ENCODE results near the gene NELL1.

NELL1 gene

GRCh38 chr11:21465203-21465602 lies 795.8 kb downstream of the NELL1 start:
- H3K27me3 ChIP-seq (ENCODE audit: insufficient read depth, low read length, poor library complexity), result no peaks in the 10 kb centered on the region
- no peak overlapping the region for H3K9ac ChIP-seq (ENCODE audit: low read length)
- H4K8ac ChIP-seq (ENCODE audit: low read depth, low read length), result no peak overlapping the region
- no peaks in the 10 kb centered on the region for H3K4me1 ChIP-seq (ENCODE audit: control insufficient read depth, low read depth, low read length)
- H3K4me3 ChIP-seq (ENCODE audit: low read length), result no peak overlapping the region
- no peak overlapping the region for H3K4me2 ChIP-seq (ENCODE audit: low read length)
- H3K79me2 ChIP-seq (ENCODE audit: control insufficient read depth, insufficient read depth, low read length), result no peaks in the 10 kb centered on the region
- no peak overlapping the region for H2BK15ac ChIP-seq (replicated peaks; ENCODE audit: low read depth)
- WGBS (ENCODE audit: extremely low coverage, insufficient coverage, low lambda C conversion rate), result no CpG with 5 or more reads among the region's 1 CpG
- no peak overlapping the region for H3K18ac ChIP-seq (ENCODE audit: low read length)
- H3K27ac ChIP-seq (ENCODE audit: low read depth, low read length), result no peak overlapping the region
- H3K36me3 ChIP-seq (ENCODE audit: control insufficient read depth, insufficient read depth, low read length), result no peaks in the 10 kb centered on the region
- H2AK5ac ChIP-seq (ENCODE audit: low read length), result no peak overlapping the region
- H3K56ac ChIP-seq (ENCODE audit: low read length), result no peak overlapping the region
- no peaks in the 10 kb centered on the region for H3K79me1 ChIP-seq (ENCODE audit: low read length)
- no peak overlapping the region for H2BK120ac ChIP-seq (ENCODE audit: low read depth, low read length)
- H4K5ac ChIP-seq (ENCODE audit: low read length), result no peak overlapping the region
- H3K4ac ChIP-seq (ENCODE audit: low read depth, low read length), result no peak overlapping the region
- no peak overlapping the region for H3K23ac ChIP-seq (ENCODE audit: low read length)
- no peak for DNase-seq
- H2BK5ac ChIP-seq (ENCODE audit: low read length), result no peak overlapping the region

- no peak overlapping the region for H2BK120ac ChIP-seq (ENCODE audit: low read depth, low read length)
- WGBS (ENCODE audit: extremely low coverage, insufficient coverage, low lambda C conversion rate), result no CpG with 5 or more reads among the region's 4 CpGs
Measured at GRCh38 chr11:21465920-21466319, 796.5 kb downstream of the NELL1 start.

GRCh38 chr11:21470521-21470920 lies 801.1 kb downstream of the NELL1 start:
- no peaks in the 10 kb centered on the region for H3K4me1 ChIP-seq (ENCODE audit: control insufficient read depth, low read depth, low read length)
- no peak overlapping the region for H4K5ac ChIP-seq (ENCODE audit: low read length)
- H2BK5ac ChIP-seq (ENCODE audit: low read length), result no peak overlapping the region
- H2BK15ac ChIP-seq (replicated peaks; ENCODE audit: low read depth), result no peak overlapping the region
- no peaks in the 10 kb centered on the region for H3K79me2 ChIP-seq (ENCODE audit: control insufficient read depth, insufficient read depth, low read length)
- no peak overlapping the region for H3K4me3 ChIP-seq (ENCODE audit: low read length)
- H3K79me1 ChIP-seq (ENCODE audit: low read length), result no peaks in the 10 kb centered on the region
- no peak overlapping the region for H3K4me2 ChIP-seq (ENCODE audit: low read length)
- no peak overlapping the region for H3K4ac ChIP-seq (ENCODE audit: low read depth, low read length)
- H3K23ac ChIP-seq (ENCODE audit: low read length), result no peak overlapping the region
- H2BK120ac ChIP-seq (ENCODE audit: low read depth, low read length), result no peak overlapping the region
- H3K36me3 ChIP-seq (ENCODE audit: control insufficient read depth, insufficient read depth, low read length), result no peaks in the 10 kb centered on the region
- H3K27ac ChIP-seq (ENCODE audit: low read depth, low read length), result no peak overlapping the region
- no peak for DNase-seq
- H3K56ac ChIP-seq (ENCODE audit: low read length), result no peak overlapping the region
- no peaks in the 10 kb centered on the region for H3K27me3 ChIP-seq (ENCODE audit: insufficient read depth, low read length, poor library complexity)
- no peak overlapping the region for H3K9ac ChIP-seq (ENCODE audit: low read length)
- no peak overlapping the region for H2AK5ac ChIP-seq (ENCODE audit: low read length)
- no peak overlapping the region for H3K18ac ChIP-seq (ENCODE audit: low read length)
- H4K8ac ChIP-seq (ENCODE audit: low read depth, low read length), result no peak overlapping the region

More at GRCh38 chr11:21465920-21466319, 796.5 kb downstream of the NELL1 start:
- DNase-seq, result no peak
- Histone ChIP-seq H4K5ac (ENCODE audit: low read length) (no peak overlapping the region), H3K4me2 (ENCODE audit: low read length) (no peak overlapping the region), H3K56ac (ENCODE audit: low read length) (no peak overlapping the region), H2BK15ac (replicated peaks; ENCODE audit: low read depth) (no peak overlapping the region), H4K8ac (ENCODE audit: low read depth, low read length) (no peak overlapping the region), H3K4me3 (ENCODE audit: low read length) (no peak overlapping the region), H2AK5ac (ENCODE audit: low read length) (no peak overlapping the region), H2BK5ac (ENCODE audit: low read length) (no peak overlapping the region), H3K4ac (ENCODE audit: low read depth, low read length) (no peak overlapping the region), H3K9ac (ENCODE audit: low read length) (no peak overlapping the region), H3K27ac (ENCODE audit: low read depth, low read length) (no peak overlapping the region), H3K4me1 (ENCODE audit: control insufficient read depth, low read depth, low read length) (no peaks in the 10 kb centered on the region), H3K36me3 (ENCODE audit: control insufficient read depth, insufficient read depth, low read length) (no peaks in the 10 kb centered on the region), H3K79me1 (ENCODE audit: low read length) (no peaks in the 10 kb centered on the region), H3K18ac (ENCODE audit: low read length) (peak overlapping the region; percentile 45), H3K27me3 (ENCODE audit: insufficient read depth, low read length, poor library complexity) (no peaks in the 10 kb centered on the region), H3K23ac (ENCODE audit: low read length) (no peak overlapping the region), H3K79me2 (ENCODE audit: control insufficient read depth, insufficient read depth, low read length) (no peaks in the 10 kb centered on the region)

GRCh38 chr11:21472261-21472660 lies 802.9 kb downstream of the NELL1 start:
- Histone ChIP-seq H3K36me3 (ENCODE audit: control insufficient read depth, insufficient read depth, low read length) (no peaks in the 10 kb centered on the region), H3K27ac (ENCODE audit: low read depth, low read length) (no peak overlapping the region), H3K4me3 (ENCODE audit: low read length) (no peak overlapping the region), H4K8ac (ENCODE audit: low read depth, low read length) (no peak overlapping the region), H2BK5ac (ENCODE audit: low read length) (no peak overlapping the region), H3K4me1 (ENCODE audit: control insufficient read depth, low read depth, low read length) (no peaks in the 10 kb centered on the region), H3K9ac (ENCODE audit: low read length) (no peak overlapping the region), H4K5ac (ENCODE audit: low read length) (no peak overlapping the region), H3K23ac (ENCODE audit: low read length) (no peak overlapping the region), H2BK15ac (replicated peaks; ENCODE audit: low read depth) (no peak overlapping the region), H3K4me2 (ENCODE audit: low read length) (no peak overlapping the region), H3K18ac (ENCODE audit: low read length) (no peak overlapping the region), H3K79me2 (ENCODE audit: control insufficient read depth, insufficient read depth, low read length) (no peaks in the 10 kb centered on the region), H3K79me1 (ENCODE audit: low read length) (no peaks in the 10 kb centered on the region), H2AK5ac (ENCODE audit: low read length) (no peak overlapping the region), H2BK120ac (ENCODE audit: low read depth, low read length) (no peak overlapping the region), H3K4ac (ENCODE audit: low read depth, low read length) (no peak overlapping the region), H3K27me3 (ENCODE audit: insufficient read depth, low read length, poor library complexity) (no peaks in the 10 kb centered on the region), H3K56ac (ENCODE audit: low read length) (no peak overlapping the region)
- WGBS (ENCODE audit: extremely low coverage, insufficient coverage, low lambda C conversion rate), result no CpG with 5 or more reads among the region's 3 CpGs
- DNase-seq, result no peak

GRCh38 chr11:21474529-21474928 lies 805.1 kb downstream of the NELL1 start:
- no peak overlapping the region for H3K23ac ChIP-seq (ENCODE audit: low read length)
- no peak overlapping the region for H2BK120ac ChIP-seq (ENCODE audit: low read depth, low read length)
- no peak overlapping the region for H4K8ac ChIP-seq (ENCODE audit: low read depth, low read length)
- no peak overlapping the region for H3K18ac ChIP-seq (ENCODE audit: low read length)
- H3K79me2 ChIP-seq (ENCODE audit: control insufficient read depth, insufficient read depth, low read length), result no peaks in the 10 kb centered on the region
- H2BK15ac ChIP-seq (replicated peaks; ENCODE audit: low read depth), result no peak overlapping the region
- H3K4me3 ChIP-seq (ENCODE audit: low read length), result no peak overlapping the region
- H3K36me3 ChIP-seq (ENCODE audit: control insufficient read depth, insufficient read depth, low read length), result no peaks in the 10 kb centered on the region
- H3K9ac ChIP-seq (ENCODE audit: low read length), result no peak overlapping the region
- H3K4me1 ChIP-seq (ENCODE audit: control insufficient read depth, low read depth, low read length), result no peaks in the 10 kb centered on the region
- H4K5ac ChIP-seq (ENCODE audit: low read length), result no peak overlapping the region
- no peak overlapping the region for H3K4me2 ChIP-seq (ENCODE audit: low read length)
- DNase-seq, result no peak
- H2AK5ac ChIP-seq (ENCODE audit: low read length), result no peak overlapping the region
- H3K4ac ChIP-seq (ENCODE audit: low read depth, low read length), result no peak overlapping the region
- no peak overlapping the region for H2BK5ac ChIP-seq (ENCODE audit: low read length)
- H3K56ac ChIP-seq (ENCODE audit: low read length), result no peak overlapping the region
- H3K27me3 ChIP-seq (ENCODE audit: insufficient read depth, low read length, poor library complexity), result no peaks in the 10 kb centered on the region
- no peak overlapping the region for H3K27ac ChIP-seq (ENCODE audit: low read depth, low read length)
- H3K79me1 ChIP-seq (ENCODE audit: low read length), result no peaks in the 10 kb centered on the region

GRCh38 chr11:21475276-21475675 lies 805.9 kb downstream of the NELL1 start:
- H2AK5ac ChIP-seq (ENCODE audit: low read length), result no peak overlapping the region
- no peak overlapping the region for H3K18ac ChIP-seq (ENCODE audit: low read length)
- H3K4ac ChIP-seq (ENCODE audit: low read depth, low read length), result no peak overlapping the region
- H3K36me3 ChIP-seq (ENCODE audit: control insufficient read depth, insufficient read depth, low read length), result no peaks in the 10 kb centered on the region
- H4K8ac ChIP-seq (ENCODE audit: low read depth, low read length), result no peak overlapping the region
- no CpG with 5 or more reads among the region's 2 CpGs for WGBS (ENCODE audit: extremely low coverage, insufficient coverage, low lambda C conversion rate)
- H3K23ac ChIP-seq (ENCODE audit: low read length), result no peak overlapping the region
- H3K56ac ChIP-seq (ENCODE audit: low read length), result no peak overlapping the region
- no peak overlapping the region for H3K4me3 ChIP-seq (ENCODE audit: low read length)
- H3K27ac ChIP-seq (ENCODE audit: low read depth, low read length), result no peak overlapping the region
- H2BK5ac ChIP-seq (ENCODE audit: low read length), result no peak overlapping the region
- H3K4me2 ChIP-seq (ENCODE audit: low read length), result no peak overlapping the region
- H3K79me1 ChIP-seq (ENCODE audit: low read length), result no peaks in the 10 kb centered on the region
- H3K9ac ChIP-seq (ENCODE audit: low read length), result no peak overlapping the region
- H2BK15ac ChIP-seq (replicated peaks; ENCODE audit: low read depth), result no peak overlapping the region
- H3K27me3 ChIP-seq (ENCODE audit: insufficient read depth, low read length, poor library complexity), result no peaks in the 10 kb centered on the region
- DNase-seq, result peak; percentile 42
- H4K5ac ChIP-seq (ENCODE audit: low read length), result no peak overlapping the region
- no peak overlapping the region for H2BK120ac ChIP-seq (ENCODE audit: low read depth, low read length)
- no peaks in the 10 kb centered on the region for H3K4me1 ChIP-seq (ENCODE audit: control insufficient read depth, low read depth, low read length)
- no peaks in the 10 kb centered on the region for H3K79me2 ChIP-seq (ENCODE audit: control insufficient read depth, insufficient read depth, low read length)
